ENCODE data around the gene FAM20C. TPM values are rescaled to one million over a fixed set of nuclear protein-coding genes. Genes with fewer than 3 reads are reported as not detected.

Gene FAM20C
- total RNA-seq, 2 donors from 2014 or later, result 1.4 to 2.8 TPM

DNA sequence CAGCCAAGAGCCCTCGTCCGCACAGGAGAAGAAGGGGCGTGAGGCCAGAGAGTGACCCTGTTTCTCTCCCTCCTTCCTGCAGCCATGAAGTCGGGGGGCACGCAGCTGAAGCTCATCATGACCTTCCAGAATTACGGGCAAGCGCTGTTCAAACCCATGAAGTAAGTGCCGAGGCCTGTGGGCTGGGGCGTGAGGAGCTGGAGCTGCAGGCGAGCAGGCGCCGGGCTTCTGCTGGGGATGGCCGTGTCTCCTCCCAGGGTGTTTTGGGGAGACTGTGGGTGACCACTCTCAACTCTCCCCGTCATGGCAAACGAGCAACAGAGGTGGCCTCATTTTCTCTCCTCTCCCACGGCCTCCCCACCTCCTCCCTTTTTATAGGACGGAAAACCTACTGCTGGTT lies 16.4 kb downstream of the FAM20C start:
- Mint-ChIP-seq H3K4me1 (peaks cover 4% of the 10 kb centered on the region), H3K36me3 (ENCODE audit: low read depth) (peaks cover 3% of the 10 kb centered on the region), H3K27me3 (peaks cover 2% of the 10 kb centered on the region), H3K4me3 (no peak overlapping the region), H3K27ac (no peak overlapping the region)
- ATAC-seq, result no peak
- H3K9me3 ChIP-seq (ENCODE audit: control insufficient read depth, low read length, poor library complexity, severe bottlenecking), result no peaks in the 10 kb centered on the region
- DNase-seq, result no peak

GRCh38 chr7:209416-209815 lies 17.0 kb downstream of the FAM20C start:
- Mint-ChIP-seq H3K4me1 (peaks cover 4% of the 10 kb centered on the region), H3K4me3 (no peak overlapping the region), H3K27ac (no peak overlapping the region), H3K27me3 (peaks cover 8% of the 10 kb centered on the region), H3K36me3 (ENCODE audit: low read depth) (peaks cover 3% of the 10 kb centered on the region)
- no peaks in the 10 kb centered on the region for H3K9me3 ChIP-seq (ENCODE audit: control insufficient read depth, low read length, poor library complexity, severe bottlenecking)
- DNase-seq, result no peak
- ATAC-seq, result no peak

- ATAC-seq (no peak), DNase-seq (no peak)
- H3K27ac Mint-ChIP-seq, result no peak overlapping the region
- no peaks in the 10 kb centered on the region for H3K9me3 ChIP-seq (ENCODE audit: control insufficient read depth, low read length, poor library complexity, severe bottlenecking)
- peaks cover 4% of the 10 kb centered on the region for H3K4me1 Mint-ChIP-seq
- H3K27me3 Mint-ChIP-seq, result peaks cover 13% of the 10 kb centered on the region
- H3K36me3 Mint-ChIP-seq (ENCODE audit: low read depth), result peaks cover 3% of the 10 kb centered on the region
- no peak overlapping the region for H3K4me3 Mint-ChIP-seq
Observed at GRCh38 chr7:209906-210305, 17.5 kb downstream of the FAM20C start.

- H3K4me3 Mint-ChIP-seq, result no peak overlapping the region
- peaks cover 4% of the 10 kb centered on the region for H3K4me1 Mint-ChIP-seq
Observed at GRCh38 chr7:210401-210925, 18.1 kb downstream of the FAM20C start.

GRCh38 chr7:211033-211714 lies 18.8 kb downstream of the FAM20C start:
- peaks cover 4% of the 10 kb centered on the region for H3K4me1 Mint-ChIP-seq

More at GRCh38 chr7:210401-210925, 18.1 kb downstream of the FAM20C start:
- no peak for DNase-seq
- H3K36me3 Mint-ChIP-seq (ENCODE audit: low read depth), result peaks cover 3% of the 10 kb centered on the region
- H3K27ac Mint-ChIP-seq, result no peak overlapping the region
- no peaks in the 10 kb centered on the region for H3K9me3 ChIP-seq (ENCODE audit: control insufficient read depth, low read length, poor library complexity, severe bottlenecking)
- H3K27me3 Mint-ChIP-seq, result peaks cover 14% of the 10 kb centered on the region
- no peak for ATAC-seq

DNA sequence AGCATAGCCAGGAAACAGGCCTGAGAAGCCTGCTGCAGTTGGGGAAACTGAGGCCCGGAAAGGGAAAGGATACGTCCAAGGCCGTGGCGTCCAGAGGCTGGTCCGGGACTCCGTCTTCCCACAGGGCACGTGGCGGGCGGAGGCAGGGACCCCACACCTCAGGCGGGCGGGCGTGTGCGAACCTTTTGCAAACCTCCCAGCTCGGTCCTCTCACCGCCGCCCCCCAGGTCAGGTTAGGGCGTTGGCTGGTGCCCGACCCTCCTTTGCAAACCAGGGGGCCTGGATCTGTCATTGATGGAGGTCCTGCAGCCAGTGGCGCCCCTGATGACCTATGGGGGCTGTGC lies 19.3 kb downstream of the FAM20C start:
- peaks cover 3% of the 10 kb centered on the region for H3K36me3 Mint-ChIP-seq (ENCODE audit: low read depth)
- no peaks in the 10 kb centered on the region for H3K9me3 ChIP-seq (ENCODE audit: control insufficient read depth, low read length, poor library complexity, severe bottlenecking)
- no peak overlapping the region for H3K27ac Mint-ChIP-seq
- peaks cover 14% of the 10 kb centered on the region for H3K27me3 Mint-ChIP-seq
- peaks cover 4% of the 10 kb centered on the region for H3K4me1 Mint-ChIP-seq
- DNase-seq (no peak), ATAC-seq (no peak)
- H3K4me3 Mint-ChIP-seq, result no peak overlapping the region

More at GRCh38 chr7:211033-211714, 18.8 kb downstream of the FAM20C start:
- DNase-seq, result no peak
- Mint-ChIP-seq H3K27me3 (peaks cover 14% of the 10 kb centered on the region), H3K36me3 (ENCODE audit: low read depth) (peaks cover 3% of the 10 kb centered on the region), H3K27ac (no peak overlapping the region), H3K4me3 (no peak overlapping the region)
- H3K9me3 ChIP-seq (ENCODE audit: control insufficient read depth, low read length, poor library complexity, severe bottlenecking), result no peaks in the 10 kb centered on the region
- no peak for ATAC-seq

DNA sequence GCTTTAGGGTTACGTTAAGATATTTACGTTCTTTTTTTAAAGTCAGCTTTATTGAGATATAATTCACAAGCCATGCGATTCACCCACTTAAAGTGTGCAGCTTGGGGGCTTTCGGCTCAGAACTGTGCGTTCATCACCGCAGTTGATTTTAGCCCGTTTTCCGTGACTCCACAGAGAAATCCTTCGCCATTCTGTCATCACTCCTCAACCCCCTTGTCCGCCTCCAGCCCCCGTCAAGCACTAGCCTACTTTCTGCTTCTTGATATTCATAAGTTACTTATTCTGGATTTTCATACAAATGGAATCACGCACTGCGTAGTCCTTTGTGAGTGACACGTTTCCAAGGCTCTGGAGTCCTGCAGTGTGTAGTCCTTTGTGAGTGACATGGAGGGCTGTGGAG lies 20.4 kb downstream of the FAM20C start:
- Mint-ChIP-seq H3K4me3 (no peak overlapping the region), H3K27ac (no peak overlapping the region), H3K4me1 (peaks cover 4% of the 10 kb centered on the region), H3K27me3 (peaks cover 14% of the 10 kb centered on the region), H3K36me3 (ENCODE audit: low read depth) (peaks cover 3% of the 10 kb centered on the region)
- ATAC-seq, result no peak
- H3K9me3 ChIP-seq (ENCODE audit: control insufficient read depth, low read length, poor library complexity, severe bottlenecking), result no peaks in the 10 kb centered on the region
- DNase-seq, result no peak

DNA sequence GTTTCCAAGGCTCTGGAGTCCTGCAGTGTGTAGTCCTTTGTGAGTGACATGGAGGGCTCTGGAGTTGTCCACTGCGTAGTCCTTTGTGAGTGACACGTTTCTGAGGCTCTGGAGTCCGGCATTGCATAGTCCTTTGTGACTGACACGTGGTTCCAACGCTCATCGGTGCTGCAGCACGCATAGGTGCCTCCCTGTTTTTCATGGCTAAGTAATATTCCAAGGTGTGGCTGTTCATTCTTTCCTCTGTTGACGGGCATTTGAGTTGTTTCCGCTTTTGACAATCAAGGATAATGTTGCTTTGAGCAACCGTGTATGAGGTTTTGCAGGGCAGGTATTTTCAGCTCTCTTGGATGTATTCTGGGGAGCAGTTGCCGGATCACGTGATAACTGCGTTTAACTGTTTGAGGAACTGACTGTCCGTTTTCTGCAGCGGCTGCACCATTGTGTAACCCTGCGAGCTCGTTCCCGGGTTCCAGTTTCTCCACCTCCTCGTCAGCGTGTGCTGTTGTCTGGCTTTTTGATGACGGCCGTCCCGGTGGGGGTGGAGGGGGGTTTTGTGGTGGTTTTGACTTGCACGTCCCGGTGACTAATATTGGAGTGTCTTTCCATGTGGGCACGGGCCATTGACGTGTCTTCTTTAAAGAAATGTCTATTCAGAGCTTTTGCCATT lies 21.1 kb downstream of the FAM20C start:
- no peak overlapping the region for H3K27ac Mint-ChIP-seq
- no peak for DNase-seq
- no peak for ATAC-seq
- no peaks in the 10 kb centered on the region for H3K9me3 ChIP-seq (ENCODE audit: control insufficient read depth, low read length, poor library complexity, severe bottlenecking)
- peaks cover 14% of the 10 kb centered on the region for H3K27me3 Mint-ChIP-seq
- H3K4me1 Mint-ChIP-seq, result no peaks in the 10 kb centered on the region
- no peak overlapping the region for H3K4me3 Mint-ChIP-seq
- no peaks in the 10 kb centered on the region for H3K36me3 Mint-ChIP-seq (ENCODE audit: low read depth)

DNA sequence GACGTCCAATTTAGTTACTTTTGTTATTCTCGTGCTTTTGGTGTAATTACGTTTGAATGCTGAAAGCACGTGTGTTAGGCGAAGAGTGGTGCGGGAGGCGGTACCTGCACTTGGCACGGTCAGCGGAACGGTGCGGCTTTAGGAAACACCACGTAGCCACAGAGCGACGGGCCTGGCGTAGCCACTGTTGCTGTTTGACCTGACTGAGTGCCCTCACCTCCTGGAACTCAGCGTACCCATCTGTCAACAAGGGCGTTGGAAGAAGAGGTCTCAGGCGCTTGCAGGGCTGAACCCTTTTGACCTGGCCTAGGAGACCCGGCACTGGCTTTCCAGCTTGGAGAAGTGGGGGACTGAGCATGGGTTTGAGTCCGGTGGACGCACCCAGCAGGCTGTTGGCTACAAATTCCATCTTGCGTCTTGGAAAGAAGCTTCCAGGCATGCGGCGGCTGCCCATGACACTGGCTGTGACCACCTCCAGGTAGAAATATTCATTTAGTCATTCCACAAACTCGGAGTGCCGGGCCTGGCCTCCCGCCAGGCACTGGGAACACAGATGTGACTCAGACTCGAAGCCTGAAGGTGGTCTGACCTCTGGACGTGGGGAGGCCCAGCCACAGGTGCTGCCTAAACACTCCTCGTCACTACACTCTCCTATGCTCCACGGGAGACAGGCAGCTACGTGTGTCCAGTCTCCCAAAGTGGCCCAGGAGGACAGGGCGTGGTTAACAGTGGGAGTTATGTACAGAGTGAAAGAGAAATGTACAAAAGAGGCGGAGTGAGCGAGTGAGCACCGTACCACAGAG lies 22.2 kb downstream of the FAM20C start:
- H3K4me3 Mint-ChIP-seq, result no peak overlapping the region

GRCh38 chr7:216360-217300 lies 24.3 kb downstream of the FAM20C start:
- H3K9me3 ChIP-seq (ENCODE audit: control insufficient read depth, low read length, poor library complexity, severe bottlenecking), result no peaks in the 10 kb centered on the region
- H3K27me3 Mint-ChIP-seq, result peaks cover 14% of the 10 kb centered on the region
- H3K27ac Mint-ChIP-seq, result no peak overlapping the region
- ATAC-seq, result no peak
- H3K36me3 Mint-ChIP-seq (ENCODE audit: low read depth), result no peaks in the 10 kb centered on the region
- DNase-seq, result no peak
- no peak overlapping the region for H3K4me3 Mint-ChIP-seq
- H3K4me1 Mint-ChIP-seq, result no peaks in the 10 kb centered on the region

More for the DNA sequence above, 22.2 kb downstream of the FAM20C start:
- H3K9me3 ChIP-seq (ENCODE audit: control insufficient read depth, low read length, poor library complexity, severe bottlenecking), result no peaks in the 10 kb centered on the region
- no peak for ATAC-seq
- Mint-ChIP-seq H3K4me1 (no peaks in the 10 kb centered on the region), H3K27ac (no peak overlapping the region), H3K36me3 (ENCODE audit: low read depth) (no peaks in the 10 kb centered on the region), H3K27me3 (peaks cover 14% of the 10 kb centered on the region)
- DNase-seq, result no peak

DNA sequence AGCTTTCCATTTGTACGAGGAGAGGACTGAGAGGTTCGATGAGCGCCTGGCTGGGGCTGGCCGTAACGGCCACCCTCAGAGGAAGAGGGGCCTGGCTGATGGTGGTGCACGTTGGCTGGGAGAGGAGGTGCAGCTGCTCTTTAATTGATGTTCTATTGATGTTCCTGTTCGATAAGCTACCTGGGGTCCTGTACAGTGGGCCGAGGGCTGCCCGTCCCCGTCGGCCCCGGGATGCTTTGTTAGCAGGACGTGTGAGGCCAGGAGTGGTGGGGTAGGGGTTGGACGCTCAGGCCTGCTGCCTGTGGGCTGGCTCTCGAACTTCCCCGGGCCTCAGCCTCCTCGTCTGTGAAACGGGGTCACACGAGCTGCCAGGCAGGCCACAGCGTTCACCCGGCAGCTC lies 25.4 kb downstream of the FAM20C start:
- no peak for ATAC-seq
- H3K4me1 Mint-ChIP-seq, result peaks cover 4% of the 10 kb centered on the region
- DNase-seq, result no peak
- no peaks in the 10 kb centered on the region for H3K9me3 ChIP-seq (ENCODE audit: control insufficient read depth, low read length, poor library complexity, severe bottlenecking)
- H3K4me3 Mint-ChIP-seq, result no peak overlapping the region
- no peak overlapping the region for H3K27ac Mint-ChIP-seq
- H3K36me3 Mint-ChIP-seq (ENCODE audit: low read depth), result peaks cover 2% of the 10 kb centered on the region
- peaks cover 14% of the 10 kb centered on the region for H3K27me3 Mint-ChIP-seq

- DNase-seq, result no peak
Observed at GRCh38 chr7:218316-218715, 25.9 kb downstream of the FAM20C start.

More at GRCh38 chr7:218316-218715, 25.9 kb downstream of the FAM20C start:
- H3K4me1 Mint-ChIP-seq, result peaks cover 4% of the 10 kb centered on the region
- peaks cover 14% of the 10 kb centered on the region for H3K27me3 Mint-ChIP-seq
- peaks cover 3% of the 10 kb centered on the region for H3K36me3 Mint-ChIP-seq (ENCODE audit: low read depth)
- ATAC-seq, result no peak
- H3K9me3 ChIP-seq (ENCODE audit: control insufficient read depth, low read length, poor library complexity, severe bottlenecking), result no peaks in the 10 kb centered on the region
- no peak overlapping the region for H3K27ac Mint-ChIP-seq
- no peak overlapping the region for H3K4me3 Mint-ChIP-seq

Data from T-helper 17 cell (primary cell).